NCI-H128 (cell line): ENCODE data around the gene OR8S1.
A peak's percentile ranks its signal among the peaks of the same experiment; 100 is the strongest.
"Not testable (repeated sequence)": the region's sequence is repeated elsewhere in the genome, so short reads cannot be mapped to it uniquely, and the experiment has no call there.

Source experiments
- DNase-seq: peaks from one replicate; lab custom pipeline; 2025; ENCODE audit not compliant: unreplicated experiment; lab: John Stamatoyannopoulos, UW

Gene OR8S1

GRCh38 chr12:48525332-48525731 is at the start of gene OR8S1:
Gene OR8S1 (plus strand): TSS chr12:48525632. CDS start chr12:48525632, 0 bp downstream.
- no peak for DNase-seq

- DNase-seq, result no peak
Measured at GRCh38 chr12:48482198-48482597, 43.2 kb upstream of the OR8S1 start, which contains the start of gene C12orf54. Gene C12orf54 (plus strand): TSS chr12:48482498. CDS start chr12:48483297, 799 bp downstream.

- DNase-seq, result no peak
Measured at GRCh38 chr12:48482930-48483329, 42.5 kb upstream of the OR8S1 start.

GRCh38 chr12:48486261-48486660 is 39.2 kb upstream of the OR8S1 start:
- no peak for DNase-seq

- no peak for DNase-seq
Measured at GRCh38 chr12:48486679-48487078, 38.8 kb upstream of the OR8S1 start.

GRCh38 chr12:48489012-48489411 is 36.4 kb upstream of the OR8S1 start:
- DNase-seq, result no peak

GRCh38 chr12:48489456-48489855 is 36.0 kb upstream of the OR8S1 start:
- not testable (repeated sequence) for DNase-seq

- not testable (repeated sequence) for DNase-seq
Measured at GRCh38 chr12:48500281-48500680, 25.2 kb upstream of the OR8S1 start.

GRCh38 chr12:48506836-48507235 is 18.6 kb upstream of the OR8S1 start:
- not testable (repeated sequence) for DNase-seq

- no peak for DNase-seq
Measured at GRCh38 chr12:48508987-48509386, 16.4 kb upstream of the OR8S1 start.

- DNase-seq, result no peak
Measured at GRCh38 chr12:48510111-48510510, 15.3 kb upstream of the OR8S1 start.

GRCh38 chr12:48512855-48513254 is 12.6 kb upstream of the OR8S1 start:
- DNase-seq, result no peak

GRCh38 chr12:48514728-48515127 is 10.7 kb upstream of the OR8S1 start:
- DNase-seq, result no peak

- not testable (repeated sequence) for DNase-seq
Measured at GRCh38 chr12:48520381-48520780, 5.1 kb upstream of the OR8S1 start.

GRCh38 chr12:48527891-48528670 is 2.6 kb downstream of the OR8S1 start:
- no peak for DNase-seq

GRCh38 chr12:48532601-48533000 is 7.2 kb downstream of the OR8S1 start:
- DNase-seq, result no peak

- no peak for DNase-seq
Measured at GRCh38 chr12:48536602-48537001, 11.2 kb downstream of the OR8S1 start.

GRCh38 chr12:48542300-48542928 is 17.0 kb downstream of the OR8S1 start:
- DNase-seq, result peak; percentile 10

- no peak for DNase-seq
Measured at GRCh38 chr12:48545833-48546469, 20.5 kb downstream of the OR8S1 start.

- not testable (repeated sequence) for DNase-seq
Measured at GRCh38 chr12:48547012-48547411, 21.6 kb downstream of the OR8S1 start.

- DNase-seq, result not testable (repeated sequence)
Measured at GRCh38 chr12:48551636-48552035, 26.2 kb downstream of the OR8S1 start.
